IMR-90 (cell line): ENCODE measurements around the gene COLEC11. TPM values are rescaled to one million over a fixed set of nuclear protein-coding genes. Genes with fewer than 3 reads are reported as not detected.

Experiments
- ATAC-seq: fragments of 200-7000 bp; cut with Tn5 transposase; 2 replicates; pipeline ENCODE4 v1.9.1; 2020; ENCODE audit warnings: low read depth, mild to moderate bottlenecking, moderate library complexity
- BruUV-seq: library from RNA; stranded (reverse); fragments of 400-500 nt; replicated peaks from 2 replicates; lab custom pipeline; 2021; lab: Mats Ljungman, UMichigan
- CTCF ChIA-PET: fragments of 300-600 bp; formaldehyde crosslinking; extraction: SDS; loops from one replicate; lab custom pipeline; 2021; ENCODE audit warnings: antibody characterized with exemption; lab: Yijun Ruan, JAX
- POLR2A ChIA-PET: fragments of 300-600 bp; sonication (Branson Sonifier 250); formaldehyde crosslinking; loops from one replicate; lab custom pipeline; 2022; ENCODE audit warnings: antibody characterized with exemption; ENCODE audit not compliant: unreplicated experiment; lab: Charles Lee
- DNase-seq: peaks from one replicate; pipeline ENCODE4 v3.0.0; 2013
- H2AFZ ChIP-seq: replicated peaks from 2 replicates; pipeline ENCODE3; 2013; ENCODE audit warnings: low read length, mild to moderate bottlenecking; ENCODE audit not compliant: poor library complexity
- H2AK5ac ChIP-seq: 2 replicates; pipeline ENCODE4 v1.6.1; 2013; ENCODE audit warnings: low read depth, low read length, inconsistent platforms
- H2AK9ac ChIP-seq: replicated peaks from 2 replicates; pipeline ENCODE3; 2013; ENCODE audit warnings: mild to moderate bottlenecking, low read depth, low read length, moderate library complexity; ENCODE audit not compliant: poor library complexity
- H2BK120ac ChIP-seq: 2 replicates; pipeline ENCODE4 v1.6.1; 2013; ENCODE audit warnings: low read depth, low read length, inconsistent platforms
- H2BK15ac ChIP-seq: 3 replicates; pipeline ENCODE4 v1.6.1; 2013; ENCODE audit warnings: low read depth, low read length, inconsistent platforms
- H2BK20ac ChIP-seq: 2 replicates; pipeline ENCODE4 v1.6.1; 2013; ENCODE audit warnings: low read depth, mild to moderate bottlenecking, inconsistent platforms, low read length, moderate library complexity
- H2BK5ac ChIP-seq: 2 replicates; pipeline ENCODE4 v1.6.1; 2013; ENCODE audit warnings: mild to moderate bottlenecking, low read depth, low read length, inconsistent platforms; ENCODE audit not compliant: poor library complexity, severe bottlenecking
- H3K14ac ChIP-seq: replicated peaks from 2 replicates; pipeline ENCODE4 v1.6.1; 2013; ENCODE audit warnings: low read depth, low read length, inconsistent platforms
- H3K18ac ChIP-seq: 2 replicates; pipeline ENCODE4 v1.6.1; 2013; ENCODE audit warnings: low read depth, low read length, control low read depth
- H3K23ac ChIP-seq: 2 replicates; pipeline ENCODE4 v1.6.1; 2013; ENCODE audit warnings: low read depth, low read length, inconsistent platforms
- H3K27ac ChIP-seq: 2 replicates; pipeline ENCODE4 v1.5.1; 2013; ENCODE audit warnings: mild to moderate bottlenecking, control low read depth, low read length; ENCODE audit not compliant: insufficient read depth
- H3K27me3 ChIP-seq: 2 replicates; pipeline ENCODE4 v1.6.1; 2013; ENCODE audit warnings: low read length; ENCODE audit not compliant: control insufficient read depth, insufficient read depth
- H3K36me3 ChIP-seq: 2 replicates; pipeline ENCODE4 v1.6.1; 2013; ENCODE audit warnings: low read length, mixed read lengths; ENCODE audit not compliant: control insufficient read depth, insufficient read depth
- H3K4ac ChIP-seq: 2 replicates; pipeline ENCODE4 v1.6.1; 2013; ENCODE audit warnings: low read depth, low read length, inconsistent platforms
- H3K4me1 ChIP-seq: 2 replicates; pipeline ENCODE4 v1.6.1; 2013; ENCODE audit warnings: low read length, mixed read lengths; ENCODE audit not compliant: control insufficient read depth, insufficient read depth
- H3K4me2 ChIP-seq: 2 replicates; pipeline ENCODE4 v1.6.1; 2013; ENCODE audit warnings: low read depth, mild to moderate bottlenecking, control low read depth, low read length, moderate library complexity
- H3K4me3 ChIP-seq: 2 replicates; pipeline ENCODE4 v1.5.1; 2013; ENCODE audit warnings: low read depth, mild to moderate bottlenecking, control low read depth, low read length, moderate library complexity; ENCODE audit not compliant: insufficient read depth
- H3K56ac ChIP-seq: 2 replicates; pipeline ENCODE4 v1.6.1; 2013; ENCODE audit warnings: low read length, inconsistent platforms; ENCODE audit not compliant: insufficient read depth; ENCODE audit errors: extremely low read depth
- H3K79me1 ChIP-seq, 2 experiments: 2 replicates each; pipeline ENCODE4 v1.6.1; 2013; ENCODE audit warnings: low read length in 2 of 2, inconsistent platforms in 1 of 2, low read depth in 1 of 2
- H3K9ac ChIP-seq: 2 replicates; pipeline ENCODE4 v1.6.1; 2013; ENCODE audit warnings: low read depth, low read length, control low read depth
- H3K9me1 ChIP-seq: 2 replicates; pipeline ENCODE4 v1.6.1; 2013; ENCODE audit warnings: low read length, inconsistent platforms; ENCODE audit not compliant: insufficient read depth
- H3K9me3 ChIP-seq: 2 replicates; pipeline ENCODE4 v1.6.1; 2013; ENCODE audit warnings: low read length; ENCODE audit not compliant: control insufficient read depth, insufficient read depth
- H4K20me1 ChIP-seq: 2 replicates; pipeline ENCODE4 v1.6.1; 2013; ENCODE audit warnings: low read length, inconsistent platforms; ENCODE audit not compliant: insufficient read depth
- H4K5ac ChIP-seq: 2 replicates; pipeline ENCODE4 v1.6.1; 2013; ENCODE audit warnings: mild to moderate bottlenecking, low read depth, low read length, control low read depth
- H4K8ac ChIP-seq, 2 experiments: 2 replicates each; pipeline ENCODE4 v1.6.1; 2013; ENCODE audit warnings: low read depth in 2 of 2, low read length in 2 of 2, control low read depth in 1 of 2, inconsistent platforms in 1 of 2
- H4K91ac ChIP-seq: 2 replicates; pipeline ENCODE4 v1.6.1; 2013; ENCODE audit warnings: low read depth, low read length, inconsistent platforms; ENCODE audit not compliant: insufficient read depth
- BHLHE40 ChIP-seq: fragments of 150-350 bp; IDR thresholded peaks from 2 replicates; pipeline ENCODE4 v1.6.1; 2016; ENCODE audit warnings: mild to moderate bottlenecking, low read depth, low read length
- CEBPB ChIP-seq: IDR thresholded peaks from 2 replicates; pipeline ENCODE4 v1.6.1; 2012; ENCODE audit warnings: low read depth, low read length, improper control_type of control experiment
- CTCF ChIP-seq: conservative IDR thresholded peaks from 2 replicates; pipeline ENCODE4 v1.5.1; 2012; ENCODE audit warnings: mild to moderate bottlenecking, low read depth, low read length, improper control_type of control experiment
- ELK1 ChIP-seq: fragments of 150-350 bp; IDR thresholded peaks from 2 replicates; pipeline ENCODE4 v1.6.1; 2016; ENCODE audit warnings: low read depth, mild to moderate bottlenecking, low read length, moderate library complexity, borderline replicate concordance
- MXI1 ChIP-seq: IDR thresholded peaks from 2 replicates; pipeline ENCODE4 v1.6.1; 2012; ENCODE audit warnings: low read depth, mild to moderate bottlenecking, low read length, moderate library complexity, borderline replicate concordance
- NFE2L2 ChIP-seq: fragments of 150-350 bp; IDR thresholded peaks from 2 replicates; pipeline ENCODE4 v1.6.1; 2016; ENCODE audit warnings: low read depth, mild to moderate bottlenecking, low read length
- POLR2A ChIP-seq: IDR thresholded peaks from 2 replicates; pipeline ENCODE4 v1.6.1; 2012; ENCODE audit warnings: mild to moderate bottlenecking, low read depth, low read length
- RAD21 ChIP-seq: IDR thresholded peaks from 2 replicates; pipeline ENCODE4 v1.6.1; 2012; ENCODE audit warnings: low read length, improper control_type of control experiment
- RCOR1 ChIP-seq: IDR thresholded peaks from 2 replicates; pipeline ENCODE4 v1.6.1; 2012; ENCODE audit warnings: mild to moderate bottlenecking, low read length, improper control_type of control experiment; ENCODE audit not compliant: insufficient replicate concordance
- RFX5 ChIP-seq: IDR thresholded peaks from 2 replicates; pipeline ENCODE4 v1.8.0; 2012; ENCODE audit warnings: low read depth, mild to moderate bottlenecking, low read length, moderate library complexity
- SMC3 ChIP-seq: fragments of 150-350 bp; IDR thresholded peaks from 2 replicates; pipeline ENCODE4 v1.6.1; 2016; ENCODE audit warnings: low read depth, mild to moderate bottlenecking, antibody characterized with exemption, low read length, moderate library complexity
- USF2 ChIP-seq: fragments of 150-350 bp; IDR thresholded peaks from 2 replicates; pipeline ENCODE4 v1.6.1; 2017; ENCODE audit warnings: mild to moderate bottlenecking, antibody characterized with exemption, low read length, low read depth
- WGBS, 2 experiments: methylation state at CpG; one replicate each; pipeline versions ENCODE4 v1.1.5 to v1.1.7; 2013; ENCODE audit warnings: missing lambda C conversion rate in 2 of 2; ENCODE audit not compliant: insufficient read length in 1 of 2; ENCODE audit errors: extremely low coverage in 2 of 2; 5-methylcytosine and 5-hydroxymethylcytosine counted together
- dilution Hi-C: fragments of 300-500 bp; cut with HindIII; formaldehyde crosslinking; loops from one replicate; pipeline ENCODE4 v1.14.3; 2018; ENCODE audit warnings: low sequenced_read_pairs; ENCODE audit not compliant: unreplicated experiment
- in situ Hi-C: fragments of 300-500 bp; cut with MboI; formaldehyde crosslinking; loops from 3 replicates; pipeline ENCODE4 v1.14.3; 2019; ENCODE audit warnings: low sequenced_read_pairs, inconsistent platforms, mixed read lengths
- intact Hi-C: fragments of 100-400 bp; cut with micrococcal nuclease; formaldehyde crosslinking; loops from 2 replicates; pipeline ENCODE4 v1.10.0; 2022
- polyA plus RNA-seq, 3 experiments: library from polyadenylated mRNA; depleted of rRNA; stranded (reverse); fragments of >200 nt; gene quantifications; 2 replicates each; pipeline ENCODE4 v1.2.3, GENCODE V29; 2012; ENCODE audit warnings: low replicate concordance in 1 of 3
- total RNA-seq: library from RNA; depleted of rRNA; stranded (reverse); fragments of >200 nt; gene quantifications from 2 replicates; pipeline ENCODE4 v1.2.3, GENCODE V29; 2012

COLEC11 gene
- total and polyA plus RNA-seq, 2 of the 4 experiments (the other 2 are of a cell fraction): under 0.01 to 0.24 TPM

- no peaks in the 10 kb centered on the region for H4K20me1 ChIP-seq
- DNase-seq: no peak
- no peak overlapping the region for H2BK120ac ChIP-seq
- no peak overlapping the region; the same call in 1 of the 2 replicates for H3K18ac ChIP-seq
- peak overlapping the region; percentile 50 for H2AK9ac ChIP-seq
- H2BK15ac ChIP-seq: 0 out of 3 replicates have a peak overlapping the region, but pooled peaks have one; percentile 41
- H2BK20ac ChIP-seq: peak overlapping the region; percentile 76; the same call in 1 of the 2 replicates
- H3K9me1 ChIP-seq: no peaks in the 10 kb centered on the region
- ATAC-seq: no peak
- no TSS peak for BruUV-seq
- H3K56ac ChIP-seq: no peak overlapping the region
- peak overlapping the region; percentile 75; the same call in 1 of the 2 replicates for H3K4ac ChIP-seq
- peaks cover 3% of the 10 kb centered on the region; the same call in 1 of the 2 replicates for H3K9me3 ChIP-seq
- H3K36me3 ChIP-seq: no peaks in the 10 kb centered on the region
- H3K27ac ChIP-seq: no peak overlapping the region
- no peak overlapping the region for H3K14ac ChIP-seq
- H4K91ac ChIP-seq: peak overlapping the region; percentile 21; the same call in 1 of the 2 replicates
- peak overlapping the region; percentile 47; the same call in 1 of the 2 replicates for H3K9ac ChIP-seq
- intact Hi-C loops (loop anchor here (1.0 to 5.0 kb wide), 5 partner anchors 67 to 228 kb away; partner anchors contain the start of gene RNASEH1), in situ Hi-C loops (loop anchor here (25.0 kb wide), 1 partner anchor 1790 kb away; no protein-coding TSS in a partner anchor), dilution Hi-C loops (no loop called here)
- no peaks in the 10 kb centered on the region for H3K79me1 ChIP-seq
- no peak for TF ChIP-seq NFE2L2
- TF ChIP-seq POLR2A: no peak
- TF ChIP-seq MXI1: no peak
- no peak for TF ChIP-seq RAD21
- no peak for TF ChIP-seq USF2
- TF ChIP-seq RCOR1: no peak
- no peak for TF ChIP-seq BHLHE40
- no peak for TF ChIP-seq CTCF
- no peak for TF ChIP-seq CEBPB
- no peak for TF ChIP-seq SMC3
- no peak for TF ChIP-seq ELK1
- no peak for TF ChIP-seq RFX5
- 45% methylated on average over 34 of the region's 45 CpGs; no CpG with 5 or more reads in 1 of the 2 experiments for WGBS, 2 experiments
- no peaks in the 10 kb centered on the region; the same call in 1 of the 2 replicates for H3K27me3 ChIP-seq
- H2BK5ac ChIP-seq: no peak overlapping the region
- no peak overlapping the region; the same call in 1 of the 2 replicates for H3K4me2 ChIP-seq
- CTCF ChIA-PET: interaction anchor here (0.9 to 1.4 kb wide), 3 partner anchors 23 to 229 kb away, joined by 3 read pairs; no protein-coding TSS in a partner anchor
- POLR2A ChIA-PET: no interaction called here
- H2AFZ ChIP-seq: peak overlapping the region; percentile 88
- peaks cover 4% of the 10 kb centered on the region; the same call in 1 of the 2 replicates for H3K4me1 ChIP-seq
- peak overlapping the region; percentile 59; the same call in 1 of the 2 replicates for H4K5ac ChIP-seq
- H4K8ac ChIP-seq: peak overlapping the region in 1 of 2 experiments; percentile 92; a peak in 1 of 4 replicates
- no peak overlapping the region for H3K4me3 ChIP-seq
- H3K23ac ChIP-seq: peak overlapping the region; percentile 51; the same call in 1 of the 2 replicates
- no peak overlapping the region for H2AK5ac ChIP-seq
These were observed 57.1 kb downstream of the COLEC11 start for GRCh38 chr2:3651691-3652648.
